GM12878 (cell line): ENCODE data around the gene ATP8A1. TPM values are rescaled to one million over a fixed set of nuclear protein-coding genes. Genes with fewer than 3 reads are reported as not detected.

ENCODE experiments used
- ATAC-seq: fragments of 200-7000 bp; cut with Tn5 transposase; 3 replicates; pipeline ENCODE4 v1.9.1; 2020; ENCODE audit warnings: mild to moderate bottlenecking, moderate library complexity
- BruUV-seq: library from RNA; stranded (reverse); fragments of 400-500 nt; replicated peaks from 2 replicates; lab custom pipeline; 2021; lab: Mats Ljungman, UMichigan
- CTCF ChIA-PET: fragments of 300-600 bp; sonication (Branson Sonifier 250); formaldehyde crosslinking; extraction: SDS; loops from one replicate; lab custom pipeline; 2021; ENCODE audit warnings: inconsistent platforms; lab: Yijun Ruan, JAX
- POLR2A ChIA-PET: fragments of 350-600 bp; formaldehyde crosslinking; extraction: SDS; loops from one replicate; lab custom pipeline; 2021; ENCODE audit warnings: inconsistent platforms; lab: Charles Lee
- RAD21 ChIA-PET: fragments of 300-600 bp; sonication (Branson Sonifier 250); formaldehyde crosslinking; loops from one replicate; lab custom pipeline; 2023; ENCODE audit warnings: antibody characterized with exemption; ENCODE audit not compliant: unreplicated experiment; lab: Charles Lee
- SMC1A ChIA-PET: fragments of 300-600 bp; sonication (Branson Sonifier 250); formaldehyde crosslinking; loops from one replicate; lab custom pipeline; 2023; ENCODE audit not compliant: unreplicated experiment, uncharacterized antibody; lab: Charles Lee
- DNase-seq: peaks from one replicate; pipeline ENCODE4 v3.0.0-alpha.2; 2011; ENCODE audit warnings: low read depth, low spot score
- FAIRE-seq: peaks from 3 replicates; lab custom pipeline; 2011; peaks lifted over from hg19 to GRCh38; lab: Jason Lieb, UNC
- H2AFZ ChIP-seq: 2 replicates; pipeline ENCODE4 v1.6.0; 2011; ENCODE audit warnings: low read depth, low read length, control low read depth; ENCODE audit not compliant: control insufficient read depth
- H3K27ac ChIP-seq: 2 replicates; pipeline ENCODE4 v1.5.1; 2011; ENCODE audit warnings: control low read depth; ENCODE audit not compliant: control insufficient read depth, insufficient read depth
- H3K27me3 ChIP-seq, 2 experiments: replicated peaks in 1 of 2; 2 replicates each; pipeline versions ENCODE4 v1.6.0 to v1.6.1; 2011; ENCODE audit warnings: low read length in 1 of 2; ENCODE audit not compliant: control insufficient read depth in 2 of 2, insufficient read depth in 2 of 2
- H3K36me3 ChIP-seq, 2 experiments: 2 replicates each; pipeline ENCODE4 v1.5.1; 2011; ENCODE audit warnings: low read length in 1 of 2; ENCODE audit not compliant: control insufficient read depth in 2 of 2, insufficient read depth in 2 of 2
- H3K4me1 ChIP-seq: 2 replicates; pipeline ENCODE4 v1.6.1; 2011; ENCODE audit warnings: mild to moderate bottlenecking, low read length, moderate library complexity, mixed read lengths; ENCODE audit not compliant: control insufficient read depth, insufficient read depth
- H3K4me2 ChIP-seq: 2 replicates; pipeline ENCODE4 v1.6.0; 2011; ENCODE audit warnings: control low read depth; ENCODE audit not compliant: control insufficient read depth, insufficient read depth
- H3K4me3 ChIP-seq: fragments of 200-600 bp; sonication (generic); 2 replicates; pipeline ENCODE4 v1.5.1; 2016
- H3K79me2 ChIP-seq: 2 replicates; pipeline ENCODE4 v1.6.0; 2011; ENCODE audit warnings: low read length; ENCODE audit not compliant: control insufficient read depth, insufficient read depth
- H3K9ac ChIP-seq: 2 replicates; pipeline ENCODE4 v1.8.0; 2011; ENCODE audit warnings: low read length, control low read depth, mixed read lengths; ENCODE audit not compliant: control insufficient read depth, insufficient read depth
- H3K9me3 ChIP-seq: replicated peaks from 3 replicates; pipeline ENCODE4 v1.5.1; 2011; ENCODE audit warnings: mild to moderate bottlenecking, low read length; ENCODE audit not compliant: control insufficient read depth, insufficient read depth
- H4K20me1 ChIP-seq: 2 replicates; pipeline ENCODE4 v1.6.0; 2011; ENCODE audit not compliant: control insufficient read depth, insufficient read depth
- BHLHE40 ChIP-seq, 2 experiments: fragments of 450-650 bp in 1 of 2; IDR thresholded peaks; 2 replicates each; pipeline ENCODE4 v1.6.1; 2011 to 2017; ENCODE audit warnings: low read depth in 2 of 2, borderline replicate concordance in 1 of 2, improper control_type of control experiment in 1 of 2, low read length in 1 of 2, mild to moderate bottlenecking in 1 of 2
- CTCF ChIP-seq, 3 experiments: IDR thresholded peaks in 2 of 3; conservative IDR thresholded peaks in 1 of 3; 2 replicates each; pipeline ENCODE4 v1.5.1; 2011; ENCODE audit warnings: low read depth in 3 of 3, low read length in 3 of 3, mild to moderate bottlenecking in 3 of 3, control low read depth in 2 of 3, moderate library complexity in 2 of 3, inconsistent platforms in 1 of 3, mixed read lengths in 1 of 3; ENCODE audit not compliant: control insufficient read depth in 2 of 3, insufficient read depth in 1 of 3; ENCODE audit errors: extremely low read depth in 1 of 3
- EZH2 ChIP-seq: IDR thresholded peaks from 2 replicates; pipeline ENCODE4 v1.6.1; 2012; ENCODE audit warnings: low read depth, mild to moderate bottlenecking, control low read depth, inconsistent platforms, low read length, borderline replicate concordance; ENCODE audit not compliant: control insufficient read depth
- GABPA ChIP-seq: IDR thresholded peaks from 2 replicates; pipeline ENCODE4 v1.6.1; 2014; ENCODE audit warnings: antibody characterized with exemption, low read depth, mild to moderate bottlenecking, inconsistent platforms
- MTA2 ChIP-seq: fragments of 450-650 bp; IDR thresholded peaks from 2 replicates; pipeline ENCODE4 v1.6.1; 2016; ENCODE audit warnings: low read depth, mild to moderate bottlenecking, moderate library complexity
- MYB ChIP-seq: fragments of 150-350 bp; IDR thresholded peaks from 2 replicates; pipeline ENCODE4 v1.6.1; 2014; ENCODE audit warnings: mild to moderate bottlenecking, low read depth, low read length, borderline replicate concordance
- NR2F1 ChIP-seq: fragments of 450-650 bp; conservative IDR thresholded peaks from 2 replicates; pipeline ENCODE4 v1.6.1; 2017; ENCODE audit warnings: mild to moderate bottlenecking
- NRF1 ChIP-seq: conservative IDR thresholded peaks from 2 replicates; pipeline ENCODE4 v1.6.1; 2011; ENCODE audit warnings: mild to moderate bottlenecking, low read depth, low read length, improper control_type of control experiment
- POLR2A ChIP-seq: IDR thresholded peaks from 2 replicates; pipeline ENCODE4 v1.6.1; 2011; ENCODE audit warnings: low read depth, mild to moderate bottlenecking, low read length
- POU2F2 ChIP-seq: IDR thresholded peaks from 3 replicates; pipeline ENCODE4 v1.6.1; 2011; ENCODE audit warnings: low read depth, mild to moderate bottlenecking, low read length, borderline replicate concordance
- SMAD1 ChIP-seq: fragments of 450-650 bp; IDR thresholded peaks from 2 replicates; pipeline ENCODE4 v1.6.1; 2018; ENCODE audit warnings: mild to moderate bottlenecking, low read depth; ENCODE audit not compliant: partially characterized antibody
- SUPT20H ChIP-seq: IDR thresholded peaks from 2 replicates; pipeline ENCODE4 v1.6.1; 2011; ENCODE audit warnings: low read depth, mild to moderate bottlenecking, low read length, moderate library complexity, borderline replicate concordance; ENCODE audit not compliant: control insufficient read depth
- SUZ12 ChIP-seq: fragments of 200-600 bp; sonication (generic); IDR thresholded peaks from one replicate; pipeline ENCODE4 v1.6.1; 2018; ENCODE audit warnings: antibody characterized with exemption, mild to moderate bottlenecking; ENCODE audit not compliant: unreplicated experiment
- TBL1XR1 ChIP-seq: IDR thresholded peaks from 2 replicates; pipeline ENCODE4 v1.6.1; 2012; ENCODE audit warnings: low read depth, low read length, improper control_type of control experiment
- TCF3 ChIP-seq: IDR thresholded peaks from 2 replicates; pipeline ENCODE4 v1.6.1; 2012; ENCODE audit warnings: low read depth, mild to moderate bottlenecking, low read length, borderline replicate concordance; ENCODE audit not compliant: insufficient read depth
- ZBED1 ChIP-seq: IDR thresholded peaks from 2 replicates; pipeline ENCODE4 v1.6.1; 2016; ENCODE audit warnings: borderline replicate concordance
- ZNF207 ChIP-seq: fragments of 450-650 bp; IDR thresholded peaks from 2 replicates; pipeline ENCODE4 v1.6.1; 2014; ENCODE audit warnings: antibody characterized with exemption, mild to moderate bottlenecking, borderline replicate concordance
- ZNF622 ChIP-seq: fragments of 450-650 bp; IDR thresholded peaks from 2 replicates; pipeline ENCODE4 v1.6.1; 2017; ENCODE audit warnings: mild to moderate bottlenecking, inconsistent platforms
- WGBS: methylation state at CpG from one replicate; pipeline ENCODE4 v1.1.6; 2016; ENCODE audit warnings: low lambda C conversion rate; ENCODE audit not compliant: insufficient replicate concordance, insufficient coverage; ENCODE audit errors: missing lambda C conversion rate; 5-methylcytosine and 5-hydroxymethylcytosine counted together
- in situ Hi-C: fragments of 300-500 bp; cut with MboI; formaldehyde crosslinking; loops from 9 replicates; pipeline ENCODE4 v1.14.3; 2018; ENCODE audit warnings: mixed read lengths
- intact Hi-C: fragments of 100-400 bp; cut with micrococcal nuclease; formaldehyde crosslinking; loops from one replicate; pipeline ENCODE4 v1.14.2; 2022; ENCODE audit not compliant: unreplicated experiment
- polyA plus RNA-seq, 11 experiments: library from polyadenylated mRNA; depleted of rRNA in 4 of 11; unstranded in 6 of 11; stranded (reverse) in 5 of 11; fragments of >200 nt; fragmentation: Nextera tagmentation in 4 of 11; fragmentation: Illumina TruSeq in 1 of 11; extraction: Ambion mirVana in 4 of 11; extraction: Trizol in 1 of 11; gene quantifications; 1 replicate in 1 of 11; 2 replicates in 10 of 11; pipeline versions ENCODE4 v1.2.1 to v1.2.3, GENCODE V29; 2011 to 2016; ENCODE audit warnings: inconsistent platforms in 2 of 11, missing spikeins in 2 of 11, low read depth in 1 of 11
- total RNA-seq, 4 experiments: library from RNA; depleted of rRNA in 3 of 4; stranded (reverse); fragments of >200 nt in 3 of 4; fragmentation: Illumina TruSeq in 1 of 4; extraction: Trizol in 1 of 4; gene quantifications; 2 replicates each; pipeline versions ENCODE4 v1.2.1 to v1.2.3, GENCODE V29; 2013 to 2021

The ATP8A1 gene
- total and polyA plus RNA-seq, 10 of the 15 experiments (the other 5 are each of a cell fraction or from before 2014, with no cell fraction given) = 9.0 to 116 (median 37.3) TPM

GRCh38 chr4:42633605-42634388 lies 23.1 kb downstream of the ATP8A1 start:
- in situ Hi-C loops (loop anchor here (25.0 kb wide), 1 partner anchor 1971 kb away; no protein-coding TSS in a partner anchor), intact Hi-C loops (no loop called here)
- Histone ChIP-seq H3K79me2 (peaks cover 89% of the 10 kb centered on the region), H2AFZ (no peak overlapping the region), H3K4me3 (0 out of 2 replicates have a peak overlapping the region, but pooled peaks have one; percentile 8), H3K36me3 (peaks cover 0 to 7% of the 10 kb centered on the region in 2 experiments; a peak in 3 of 4 replicates), H3K27me3 (no peaks in the 10 kb centered on the region), H3K27ac (peak overlapping the region; percentile 49), H3K4me1 (peaks cover 54% of the 10 kb centered on the region), H3K9me3 (peaks cover 2% of the 10 kb centered on the region; the same call in 1 of the 3 replicates), H4K20me1 (no peaks in the 10 kb centered on the region), H3K9ac (peak overlapping the region; percentile 37; the same call in 1 of the 2 replicates), H3K4me2 (peak overlapping the region; percentile 78)
- SMC1A ChIA-PET = interaction anchor here (0.5 to 20.0 kb wide), 7 partner anchors 3 to 1144 kb away, joined by 3 to 478 read pairs (median 4); partner anchors contain the start of gene ATP8A1
- WGBS = 14% methylated on average over 5 of the region's 5 CpGs
- POLR2A ChIA-PET = interaction anchor here (1.1 to 15.0 kb wide), 5 partner anchors 8 to 23 kb away, joined by 3 to 254 read pairs (median 20); partner anchors contain the start of gene ATP8A1
- DNase-seq (no peak), FAIRE-seq (no peak), ATAC-seq (peak; percentile 73)
- BruUV-seq = TSS peak; percentile 91
- CTCF ChIA-PET = interaction anchor here (0.6 to 14.7 kb wide), 5 partner anchors 9 to 780 kb away, joined by 3 to 113 read pairs (median 6); partner anchors contain the start of gene ATP8A1
- RAD21 ChIA-PET = interaction anchor here (0.7 to 16.5 kb wide), 8 partner anchors 8 to 44 kb away, joined by 3 to 252 read pairs (median 4); partner anchors contain the start of gene ATP8A1
- TF ChIP-seq POLR2A (no peak), GABPA (no peak; the same call in 1 of the 2 replicates), NRF1 (no peak), MTA2 (peak; percentile 91), SUZ12 (no peak), MYB (no peak), POU2F2 (peak; percentile 60; the same call in 1 of the 3 replicates), CTCF (IDR thresholded peaks at IDR 0.05 in 2 of 3, conservative IDR thresholded peaks at IDR 0.05 in 1 of 3; ENCODE audit: control insufficient read depth in 2 of 3, extremely low read depth in 1 of 3, insufficient read depth in 1 of 3, low read depth in 3 of 3, low read length in 3 of 3) (no peak), SMAD1 (peak; percentile 33), ZNF207 (no peak), TBL1XR1 (no peak), TCF3 (no peak), ZBED1 (peak; percentile 86), BHLHE40 (IDR thresholded peaks at IDR 0.05; ENCODE audit: borderline replicate concordance in 1 of 2, low read depth in 2 of 2, low read length in 1 of 2) (peak; percentile 66 to 69; a peak in 3 of 4 replicates), EZH2 (no peak), NR2F1 (peak; percentile 39; the same call in 1 of the 2 replicates), SUPT20H (no peak), ZNF622 (no peak)
